WTC11 (cell line): ENCODE measurements around the gene CCDC138. TPM values are rescaled to one million over a fixed set of nuclear protein-coding genes. Genes with fewer than 3 reads are reported as not detected.

Experiments used
- ATAC-seq: fragments of 200-7000 bp; cut with Tn5 transposase; 2 replicates; pipeline ENCODE4 v1.10.0; 2021; ENCODE audit warnings: mild to moderate bottlenecking, moderate library complexity
- CTCF ChIA-PET: fragments of 300-600 bp; sonication (Branson Sonifier 250); formaldehyde crosslinking; loops from one replicate; lab custom pipeline; 2021; ENCODE audit warnings: antibody characterized with exemption; lab: Charles Lee
- POLR2A ChIA-PET: fragments of 350-600 bp; sonication (Branson Sonifier 250); formaldehyde crosslinking; loops from one replicate; lab custom pipeline; 2021; ENCODE audit warnings: antibody characterized with exemption; lab: Charles Lee
- DNase-seq: peaks from one replicate; pipeline ENCODE4 v3.0.0; 2021; ENCODE audit warnings: low spot score
- H3K27ac Mint-ChIP-seq: 2 replicates; pipeline ENCODE4 v1.8.0; 2021; ENCODE audit warnings: mixed read lengths
- H3K27me3 Mint-ChIP-seq: 2 replicates; pipeline ENCODE4 v1.8.0; 2021; ENCODE audit warnings: low read depth, mild to moderate bottlenecking, moderate library complexity, mixed read lengths
- H3K36me3 Mint-ChIP-seq: 2 replicates; pipeline ENCODE4 v1.8.0; 2021; ENCODE audit warnings: mixed read lengths
- H3K4me1 Mint-ChIP-seq: 2 replicates; pipeline ENCODE4 v1.8.0; 2022; ENCODE audit warnings: mixed read lengths
- H3K4me3 Mint-ChIP-seq: 2 replicates; pipeline ENCODE4 v1.8.0; 2021; ENCODE audit warnings: mild to moderate bottlenecking, moderate library complexity, mixed read lengths
- H3K9me3 Mint-ChIP-seq: 2 replicates; pipeline ENCODE4 v1.8.0; 2021; ENCODE audit warnings: mixed read lengths
- CREB1 ChIP-seq: sonication (generic); formaldehyde crosslinking; IDR thresholded peaks from 2 replicates; pipeline ENCODE4 v1.8.0; 2023; ENCODE audit warnings: mild to moderate bottlenecking, missing genetic modification reagents
- CREM ChIP-seq: sonication (generic); formaldehyde crosslinking; IDR thresholded peaks from 2 replicates; pipeline ENCODE4 v1.8.1; 2022; ENCODE audit warnings: mild to moderate bottlenecking, missing genetic modification reagents, moderate library complexity
- ELF4 ChIP-seq: sonication (generic); formaldehyde crosslinking; IDR thresholded peaks from 2 replicates; pipeline ENCODE4 v1.8.1; 2022; ENCODE audit warnings: low read depth, mild to moderate bottlenecking, moderate library complexity, missing genetic modification reagents
- EMX1 ChIP-seq: fragments of 250-450 bp; sonication (Bioruptor Pico); IDR thresholded peaks from 2 replicates; pipeline ENCODE4 v1.8.0; 2021; ENCODE audit warnings: mild to moderate bottlenecking
- FOXP1 ChIP-seq: sonication (generic); formaldehyde crosslinking; IDR thresholded peaks from 2 replicates; pipeline ENCODE4 v1.8.0; 2022; ENCODE audit warnings: missing genetic modification reagents, mild to moderate bottlenecking, moderate library complexity, borderline replicate concordance
- NR3C1 ChIP-seq: sonication (generic); formaldehyde crosslinking; conservative IDR thresholded peaks from 2 replicates; pipeline ENCODE4 v1.8.1; 2023; ENCODE audit warnings: low read depth, mild to moderate bottlenecking, missing genetic modification reagents
- PRRX2 ChIP-seq: fragments of 250-450 bp; sonication (Bioruptor Pico); IDR thresholded peaks from 2 replicates; pipeline ENCODE4 v1.8.0; 2021; ENCODE audit warnings: mild to moderate bottlenecking
- RORB ChIP-seq: fragments of 250-450 bp; sonication (Bioruptor Pico); IDR thresholded peaks from 2 replicates; pipeline ENCODE4 v1.9.0; 2021; ENCODE audit warnings: mild to moderate bottlenecking
- SOX15 ChIP-seq: fragments of 250-450 bp; sonication (Bioruptor Pico); IDR thresholded peaks from 2 replicates; pipeline ENCODE4 v1.9.0; 2021; ENCODE audit warnings: mild to moderate bottlenecking
- SP1 ChIP-seq: sonication (generic); formaldehyde crosslinking; conservative IDR thresholded peaks from 2 replicates; pipeline ENCODE4 v1.8.1; 2022; ENCODE audit warnings: missing genetic modification reagents
- TP53 ChIP-seq: sonication (generic); formaldehyde crosslinking; IDR thresholded peaks from 2 replicates; pipeline ENCODE4 v1.8.1; 2023; ENCODE audit warnings: mild to moderate bottlenecking, missing genetic modification reagents
- ZNF138 ChIP-seq: sonication (generic); formaldehyde crosslinking; conservative IDR thresholded peaks from 2 replicates; pipeline ENCODE4 v1.8.1; 2022; ENCODE audit warnings: mild to moderate bottlenecking, moderate library complexity, missing genetic modification reagents
- ZNF219 ChIP-seq: sonication (generic); formaldehyde crosslinking; IDR thresholded peaks from 2 replicates; pipeline ENCODE4 v1.8.0; 2023; ENCODE audit warnings: missing genetic modification reagents, mild to moderate bottlenecking, borderline replicate concordance
- ZNF423 ChIP-seq: fragments of 250-450 bp; sonication (Bioruptor Pico); IDR thresholded peaks from 2 replicates; pipeline ENCODE4 v2.1.2; 2022; ENCODE audit warnings: mild to moderate bottlenecking, moderate library complexity
- ZNF671 ChIP-seq: fragments of 250-450 bp; sonication (Bioruptor Pico); IDR thresholded peaks from 2 replicates; pipeline ENCODE4 v1.8.0; 2021; ENCODE audit warnings: mild to moderate bottlenecking
- total RNA-seq: library from RNA; stranded (reverse); gene quantifications from 3 replicates; pipeline ENCODE4 v1.2.3, GENCODE V29; 2021
- TF ChIP-seq, protein P1 (sequence below): sonication (generic); formaldehyde crosslinking; IDR thresholded peaks from 2 replicates; pipeline ENCODE4 v1.8.1; 2022; ENCODE audit warnings: mild to moderate bottlenecking, moderate library complexity, missing genetic modification reagents
- TF ChIP-seq, protein P2 (sequence below): sonication (generic); formaldehyde crosslinking; IDR thresholded peaks from 2 replicates; pipeline ENCODE4 v1.8.0; 2022; ENCODE audit warnings: mild to moderate bottlenecking, missing genetic modification reagents
- TF ChIP-seq, protein P3 (sequence below): sonication (generic); formaldehyde crosslinking; IDR thresholded peaks from 2 replicates; pipeline ENCODE4 v1.8.1; 2022; ENCODE audit warnings: low read depth, mild to moderate bottlenecking, moderate library complexity, missing genetic modification reagents, borderline replicate concordance
- TF ChIP-seq, protein P4 (sequence below): sonication (generic); formaldehyde crosslinking; IDR thresholded peaks from 2 replicates; pipeline ENCODE4 v1.8.0; 2022; ENCODE audit warnings: mild to moderate bottlenecking, missing genetic modification reagents
- TF ChIP-seq, protein P5 (sequence below): sonication (generic); formaldehyde crosslinking; IDR thresholded peaks from 2 replicates; pipeline ENCODE4 v1.8.1; 2023; ENCODE audit warnings: mild to moderate bottlenecking, moderate library complexity, missing genetic modification reagents
- TF ChIP-seq, protein P6 (sequence below): fragments of 250-450 bp; sonication (Bioruptor Pico); IDR thresholded peaks from 2 replicates; pipeline ENCODE4 v1.9.0; 2021; ENCODE audit warnings: moderate library complexity, mild to moderate bottlenecking, inconsistent platforms, borderline replicate concordance
- TF ChIP-seq, protein P7 (sequence below): fragments of 250-450 bp; sonication (Bioruptor Pico); IDR thresholded peaks from 2 replicates; pipeline ENCODE4 v1.9.0; 2021; ENCODE audit warnings: mild to moderate bottlenecking
- TF ChIP-seq, protein P8 (sequence below): sonication (generic); formaldehyde crosslinking; IDR thresholded peaks from 2 replicates; pipeline ENCODE4 v1.8.1; 2022; ENCODE audit warnings: missing genetic modification reagents, borderline replicate concordance
- TF ChIP-seq, protein P9 (sequence below): sonication (generic); formaldehyde crosslinking; IDR thresholded peaks from 2 replicates; pipeline ENCODE4 v1.8.0; 2022; ENCODE audit warnings: mild to moderate bottlenecking, missing genetic modification reagents

Gene CCDC138
- total RNA-seq, 1 experiment from 2014 or later, result 23.5 TPM

DNA sequence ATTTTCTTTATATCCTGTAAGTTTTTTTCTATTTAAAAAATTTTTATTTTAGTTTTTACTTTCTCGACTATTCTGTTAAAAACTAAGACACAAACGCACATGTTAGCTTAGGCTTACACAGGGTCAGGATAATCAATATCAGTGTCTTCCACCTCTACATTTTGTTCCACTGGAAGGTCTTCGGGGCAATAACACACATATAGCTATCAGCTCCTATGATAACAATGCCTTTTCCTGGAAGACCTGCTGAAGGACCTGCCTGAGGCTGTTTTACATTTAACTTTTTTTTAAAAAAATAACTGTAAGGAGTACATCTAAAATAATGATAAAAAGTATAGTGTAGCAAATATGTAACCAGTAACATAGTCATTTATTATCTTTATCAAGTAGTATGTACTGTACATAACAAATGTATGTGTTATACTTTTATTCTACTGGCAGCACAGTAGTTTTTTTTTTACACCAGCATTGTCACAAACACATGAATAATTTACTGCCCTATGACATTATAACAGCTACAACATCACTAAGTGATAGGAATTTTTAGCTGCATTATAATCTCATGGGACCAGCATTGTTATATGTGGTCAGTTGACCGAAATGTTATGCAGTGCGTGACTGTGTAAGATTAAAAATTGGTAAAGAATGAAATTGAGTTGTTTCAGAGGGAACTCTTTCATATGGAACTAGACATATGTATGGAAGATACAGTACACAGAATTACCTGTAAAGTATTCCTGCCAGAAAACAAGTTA is 37.9 kb downstream of the CCDC138 start (continued):
- TF ChIP-seq TP53 (CRISPR knock-in tag) (no peak), FOXP1 (CRISPR knock-in tag) (no peak), RORB (no peak), PRRX2 (no peak), ZNF219 (CRISPR knock-in tag) (no peak)
- TF ChIP-seq, protein P1, sequence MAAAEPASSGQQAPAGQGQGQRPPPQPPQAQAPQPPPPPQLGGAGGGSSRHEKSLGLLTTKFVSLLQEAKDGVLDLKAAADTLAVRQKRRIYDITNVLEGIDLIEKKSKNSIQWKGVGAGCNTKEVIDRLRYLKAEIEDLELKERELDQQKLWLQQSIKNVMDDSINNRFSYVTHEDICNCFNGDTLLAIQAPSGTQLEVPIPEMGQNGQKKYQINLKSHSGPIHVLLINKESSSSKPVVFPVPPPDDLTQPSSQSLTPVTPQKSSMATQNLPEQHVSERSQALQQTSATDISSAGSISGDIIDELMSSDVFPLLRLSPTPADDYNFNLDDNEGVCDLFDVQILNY (CRISPR knock-in tag), result no peak
- TF ChIP-seq, protein P2, sequence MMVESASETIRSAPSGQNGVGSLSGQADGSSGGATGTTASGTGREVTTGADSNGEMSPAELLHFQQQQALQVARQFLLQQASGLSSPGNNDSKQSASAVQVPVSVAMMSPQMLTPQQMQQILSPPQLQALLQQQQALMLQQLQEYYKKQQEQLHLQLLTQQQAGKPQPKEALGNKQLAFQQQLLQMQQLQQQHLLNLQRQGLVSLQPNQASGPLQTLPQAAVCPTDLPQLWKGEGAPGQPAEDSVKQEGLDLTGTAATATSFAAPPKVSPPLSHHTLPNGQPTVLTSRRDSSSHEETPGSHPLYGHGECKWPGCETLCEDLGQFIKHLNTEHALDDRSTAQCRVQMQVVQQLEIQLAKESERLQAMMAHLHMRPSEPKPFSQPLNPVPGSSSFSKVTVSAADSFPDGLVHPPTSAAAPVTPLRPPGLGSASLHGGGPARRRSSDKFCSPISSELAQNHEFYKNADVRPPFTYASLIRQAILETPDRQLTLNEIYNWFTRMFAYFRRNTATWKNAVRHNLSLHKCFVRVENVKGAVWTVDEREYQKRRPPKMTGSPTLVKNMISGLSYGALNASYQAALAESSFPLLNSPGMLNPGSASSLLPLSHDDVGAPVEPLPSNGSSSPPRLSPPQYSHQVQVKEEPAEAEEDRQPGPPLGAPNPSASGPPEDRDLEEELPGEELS (CRISPR knock-in tag), result no peak
- TF ChIP-seq, protein P3, sequence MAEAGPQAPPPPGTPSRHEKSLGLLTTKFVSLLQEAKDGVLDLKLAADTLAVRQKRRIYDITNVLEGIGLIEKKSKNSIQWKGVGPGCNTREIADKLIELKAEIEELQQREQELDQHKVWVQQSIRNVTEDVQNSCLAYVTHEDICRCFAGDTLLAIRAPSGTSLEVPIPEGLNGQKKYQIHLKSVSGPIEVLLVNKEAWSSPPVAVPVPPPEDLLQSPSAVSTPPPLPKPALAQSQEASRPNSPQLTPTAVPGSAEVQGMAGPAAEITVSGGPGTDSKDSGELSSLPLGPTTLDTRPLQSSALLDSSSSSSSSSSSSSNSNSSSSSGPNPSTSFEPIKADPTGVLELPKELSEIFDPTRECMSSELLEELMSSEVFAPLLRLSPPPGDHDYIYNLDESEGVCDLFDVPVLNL, result no peak
- TF ChIP-seq, protein P4, sequence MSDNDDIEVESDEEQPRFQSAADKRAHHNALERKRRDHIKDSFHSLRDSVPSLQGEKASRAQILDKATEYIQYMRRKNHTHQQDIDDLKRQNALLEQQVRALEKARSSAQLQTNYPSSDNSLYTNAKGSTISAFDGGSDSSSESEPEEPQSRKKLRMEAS (CRISPR knock-in tag), result no peak
- TF ChIP-seq, protein P5, sequence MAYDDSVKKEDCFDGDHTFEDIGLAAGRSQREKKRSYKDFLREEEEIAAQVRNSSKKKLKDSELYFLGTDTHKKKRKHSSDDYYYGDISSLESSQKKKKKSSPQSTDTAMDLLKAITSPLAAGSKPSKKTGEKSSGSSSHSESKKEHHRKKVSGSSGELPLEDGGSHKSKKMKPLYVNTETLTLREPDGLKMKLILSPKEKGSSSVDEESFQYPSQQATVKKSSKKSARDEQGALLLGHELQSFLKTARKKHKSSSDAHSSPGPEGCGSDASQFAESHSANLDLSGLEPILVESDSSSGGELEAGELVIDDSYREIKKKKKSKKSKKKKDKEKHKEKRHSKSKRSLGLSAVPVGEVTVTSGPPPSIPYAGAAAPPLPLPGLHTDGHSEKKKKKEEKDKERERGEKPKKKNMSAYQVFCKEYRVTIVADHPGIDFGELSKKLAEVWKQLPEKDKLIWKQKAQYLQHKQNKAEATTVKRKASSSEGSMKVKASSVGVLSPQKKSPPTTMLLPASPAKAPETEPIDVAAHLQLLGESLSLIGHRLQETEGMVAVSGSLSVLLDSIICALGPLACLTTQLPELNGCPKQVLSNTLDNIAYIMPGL, result no peak
- TF ChIP-seq, all 79 proteins: peak for 0

DNA sequence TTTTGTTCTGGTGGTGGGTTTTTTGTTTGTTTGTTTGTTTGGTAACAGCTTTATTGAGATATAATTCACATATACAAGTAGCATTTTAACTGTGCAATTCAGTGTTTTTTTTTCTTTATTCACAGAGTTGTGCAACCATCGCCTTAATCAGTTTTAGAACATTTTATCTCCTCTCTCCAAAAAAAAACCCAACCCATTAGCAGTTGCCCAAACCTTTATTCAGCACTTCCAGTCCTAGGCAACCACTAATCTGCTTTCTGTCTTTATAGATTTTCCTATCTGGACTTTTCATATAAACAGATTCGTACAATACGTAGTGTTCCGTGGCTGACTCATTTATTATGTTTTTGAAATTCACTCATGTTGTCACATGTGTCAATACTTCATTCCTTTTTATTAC is 38.7 kb downstream of the CCDC138 start:
- Mint-ChIP-seq H3K36me3 (peaks cover 14% of the 10 kb centered on the region), H3K27me3 (no peaks in the 10 kb centered on the region), H3K4me1 (no peaks in the 10 kb centered on the region), H3K9me3 (no peaks in the 10 kb centered on the region), H3K27ac (no peak overlapping the region), H3K4me3 (no peak overlapping the region)
- POLR2A ChIA-PET, result no interaction called here
- DNase-seq, result no peak
- ATAC-seq, result no peak
- CTCF ChIA-PET, result interaction anchor here (1.6 kb wide), 1 partner anchor 176 kb away, joined by 4 read pairs; no protein-coding TSS in a partner anchor
- TF ChIP-seq ELF4 (CRISPR knock-in tag) (no peak), ZNF671 (CRISPR knock-in tag) (no peak), SOX15 (no peak), ZNF423 (CRISPR knock-in tag) (no peak), CREB1 (CRISPR knock-in tag) (no peak), ZNF138 (no peak), EMX1 (CRISPR knock-in tag) (no peak), SP1 (no peak), NR3C1 (CRISPR knock-in tag) (no peak), CREM (CRISPR knock-in tag) (no peak)
- TF ChIP-seq, protein P6, sequence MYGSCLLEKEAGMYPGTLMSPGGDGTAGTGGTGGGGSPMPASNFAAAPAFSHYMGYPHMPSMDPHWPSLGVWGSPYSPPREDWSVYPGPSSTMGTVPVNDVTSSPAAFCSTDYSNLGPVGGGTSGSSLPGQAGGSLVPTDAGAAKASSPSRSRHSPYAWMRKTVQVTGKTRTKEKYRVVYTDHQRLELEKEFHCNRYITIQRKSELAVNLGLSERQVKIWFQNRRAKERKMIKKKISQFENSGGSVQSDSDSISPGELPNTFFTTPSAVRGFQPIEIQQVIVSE, result no peak
- TF ChIP-seq, protein P7, sequence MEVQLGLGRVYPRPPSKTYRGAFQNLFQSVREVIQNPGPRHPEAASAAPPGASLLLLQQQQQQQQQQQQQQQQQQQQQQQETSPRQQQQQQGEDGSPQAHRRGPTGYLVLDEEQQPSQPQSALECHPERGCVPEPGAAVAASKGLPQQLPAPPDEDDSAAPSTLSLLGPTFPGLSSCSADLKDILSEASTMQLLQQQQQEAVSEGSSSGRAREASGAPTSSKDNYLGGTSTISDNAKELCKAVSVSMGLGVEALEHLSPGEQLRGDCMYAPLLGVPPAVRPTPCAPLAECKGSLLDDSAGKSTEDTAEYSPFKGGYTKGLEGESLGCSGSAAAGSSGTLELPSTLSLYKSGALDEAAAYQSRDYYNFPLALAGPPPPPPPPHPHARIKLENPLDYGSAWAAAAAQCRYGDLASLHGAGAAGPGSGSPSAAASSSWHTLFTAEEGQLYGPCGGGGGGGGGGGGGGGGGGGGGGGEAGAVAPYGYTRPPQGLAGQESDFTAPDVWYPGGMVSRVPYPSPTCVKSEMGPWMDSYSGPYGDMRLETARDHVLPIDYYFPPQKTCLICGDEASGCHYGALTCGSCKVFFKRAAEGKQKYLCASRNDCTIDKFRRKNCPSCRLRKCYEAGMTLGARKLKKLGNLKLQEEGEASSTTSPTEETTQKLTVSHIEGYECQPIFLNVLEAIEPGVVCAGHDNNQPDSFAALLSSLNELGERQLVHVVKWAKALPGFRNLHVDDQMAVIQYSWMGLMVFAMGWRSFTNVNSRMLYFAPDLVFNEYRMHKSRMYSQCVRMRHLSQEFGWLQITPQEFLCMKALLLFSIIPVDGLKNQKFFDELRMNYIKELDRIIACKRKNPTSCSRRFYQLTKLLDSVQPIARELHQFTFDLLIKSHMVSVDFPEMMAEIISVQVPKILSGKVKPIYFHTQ (CRISPR knock-in tag), result no peak
- TF ChIP-seq, protein P8, sequence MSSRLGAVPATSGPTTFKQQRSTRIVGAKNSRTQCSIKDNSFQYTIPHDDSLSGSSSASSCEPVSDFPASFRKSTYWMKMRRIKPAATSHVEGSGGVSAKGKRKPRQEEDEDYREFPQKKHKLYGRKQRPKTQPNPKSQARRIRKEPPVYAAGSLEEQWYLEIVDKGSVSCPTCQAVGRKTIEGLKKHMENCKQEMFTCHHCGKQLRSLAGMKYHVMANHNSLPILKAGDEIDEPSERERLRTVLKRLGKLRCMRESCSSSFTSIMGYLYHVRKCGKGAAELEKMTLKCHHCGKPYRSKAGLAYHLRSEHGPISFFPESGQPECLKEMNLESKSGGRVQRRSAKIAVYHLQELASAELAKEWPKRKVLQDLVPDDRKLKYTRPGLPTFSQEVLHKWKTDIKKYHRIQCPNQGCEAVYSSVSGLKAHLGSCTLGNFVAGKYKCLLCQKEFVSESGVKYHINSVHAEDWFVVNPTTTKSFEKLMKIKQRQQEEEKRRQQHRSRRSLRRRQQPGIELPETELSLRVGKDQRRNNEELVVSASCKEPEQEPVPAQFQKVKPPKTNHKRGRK (CRISPR knock-in tag), result no peak
- TF ChIP-seq, protein P9, sequence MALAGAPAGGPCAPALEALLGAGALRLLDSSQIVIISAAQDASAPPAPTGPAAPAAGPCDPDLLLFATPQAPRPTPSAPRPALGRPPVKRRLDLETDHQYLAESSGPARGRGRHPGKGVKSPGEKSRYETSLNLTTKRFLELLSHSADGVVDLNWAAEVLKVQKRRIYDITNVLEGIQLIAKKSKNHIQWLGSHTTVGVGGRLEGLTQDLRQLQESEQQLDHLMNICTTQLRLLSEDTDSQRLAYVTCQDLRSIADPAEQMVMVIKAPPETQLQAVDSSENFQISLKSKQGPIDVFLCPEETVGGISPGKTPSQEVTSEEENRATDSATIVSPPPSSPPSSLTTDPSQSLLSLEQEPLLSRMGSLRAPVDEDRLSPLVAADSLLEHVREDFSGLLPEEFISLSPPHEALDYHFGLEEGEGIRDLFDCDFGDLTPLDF (CRISPR knock-in tag), result no peak
